IMR-90 (cell line): Measurements from ENCODE around the gene FARS2.

Experiments
- BHLHE40 ChIP-seq: fragments of 150-350 bp; IDR thresholded peaks from 2 replicates; pipeline ENCODE4 v1.6.1; 2016; ENCODE audit warnings: mild to moderate bottlenecking, low read depth, low read length
- CEBPB ChIP-seq: IDR thresholded peaks from 2 replicates; pipeline ENCODE4 v1.6.1; 2012; ENCODE audit warnings: low read depth, low read length, improper control_type of control experiment
- CHD1 ChIP-seq: IDR thresholded peaks from 2 replicates; pipeline ENCODE4 v1.6.1; 2012; ENCODE audit warnings: low read depth, low read length, improper control_type of control experiment
- MAZ ChIP-seq: IDR thresholded peaks from 2 replicates; pipeline ENCODE4 v1.6.1; 2012; ENCODE audit warnings: low read depth, mild to moderate bottlenecking, low read length, improper control_type of control experiment, moderate library complexity, borderline replicate concordance
- POLR2A ChIP-seq: IDR thresholded peaks from 2 replicates; pipeline ENCODE4 v1.6.1; 2012; ENCODE audit warnings: mild to moderate bottlenecking, low read depth, low read length
- RAD21 ChIP-seq: IDR thresholded peaks from 2 replicates; pipeline ENCODE4 v1.6.1; 2012; ENCODE audit warnings: low read length, improper control_type of control experiment
- RCOR1 ChIP-seq: IDR thresholded peaks from 2 replicates; pipeline ENCODE4 v1.6.1; 2012; ENCODE audit warnings: mild to moderate bottlenecking, low read length, improper control_type of control experiment; ENCODE audit not compliant: insufficient replicate concordance
- TF ChIP-seq, protein P1 (sequence below): conservative IDR thresholded peaks from 2 replicates; pipeline ENCODE4 v1.5.1; 2012; ENCODE audit warnings: mild to moderate bottlenecking, low read depth, low read length, improper control_type of control experiment

DNA sequence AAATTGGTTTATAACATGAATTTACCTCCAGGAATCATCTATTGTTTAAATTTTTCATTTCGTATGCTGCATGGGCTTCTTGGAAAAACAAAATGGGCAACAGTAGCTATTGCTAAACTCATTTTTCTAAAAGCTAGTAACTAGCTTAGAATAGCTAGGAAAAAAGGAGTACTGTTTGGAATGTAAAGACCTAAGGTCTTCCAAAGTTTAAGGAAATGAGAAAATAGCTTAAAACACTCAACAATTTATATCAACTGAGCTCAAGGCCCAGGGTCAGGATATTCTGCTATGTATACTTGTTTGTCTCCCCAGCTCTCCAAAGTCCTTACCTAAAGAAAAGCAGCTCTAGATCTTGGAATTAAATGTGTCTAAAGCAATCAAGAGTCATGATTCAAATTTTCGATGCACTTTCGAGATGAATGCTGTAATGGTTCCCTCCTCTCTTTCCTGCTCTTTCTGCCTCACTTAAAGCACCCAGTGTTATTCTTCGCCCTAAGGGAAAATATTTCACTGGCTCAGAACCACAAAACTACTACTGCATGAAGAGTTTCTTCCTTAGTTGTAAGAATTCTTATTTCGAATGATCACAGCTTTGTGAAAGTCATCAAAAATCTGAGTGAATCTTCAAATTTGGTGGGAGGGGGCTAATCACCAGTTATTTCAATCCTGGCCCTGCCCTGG is 42.2 kb upstream of the FARS2 start:
- TF ChIP-seq, protein P1, sequence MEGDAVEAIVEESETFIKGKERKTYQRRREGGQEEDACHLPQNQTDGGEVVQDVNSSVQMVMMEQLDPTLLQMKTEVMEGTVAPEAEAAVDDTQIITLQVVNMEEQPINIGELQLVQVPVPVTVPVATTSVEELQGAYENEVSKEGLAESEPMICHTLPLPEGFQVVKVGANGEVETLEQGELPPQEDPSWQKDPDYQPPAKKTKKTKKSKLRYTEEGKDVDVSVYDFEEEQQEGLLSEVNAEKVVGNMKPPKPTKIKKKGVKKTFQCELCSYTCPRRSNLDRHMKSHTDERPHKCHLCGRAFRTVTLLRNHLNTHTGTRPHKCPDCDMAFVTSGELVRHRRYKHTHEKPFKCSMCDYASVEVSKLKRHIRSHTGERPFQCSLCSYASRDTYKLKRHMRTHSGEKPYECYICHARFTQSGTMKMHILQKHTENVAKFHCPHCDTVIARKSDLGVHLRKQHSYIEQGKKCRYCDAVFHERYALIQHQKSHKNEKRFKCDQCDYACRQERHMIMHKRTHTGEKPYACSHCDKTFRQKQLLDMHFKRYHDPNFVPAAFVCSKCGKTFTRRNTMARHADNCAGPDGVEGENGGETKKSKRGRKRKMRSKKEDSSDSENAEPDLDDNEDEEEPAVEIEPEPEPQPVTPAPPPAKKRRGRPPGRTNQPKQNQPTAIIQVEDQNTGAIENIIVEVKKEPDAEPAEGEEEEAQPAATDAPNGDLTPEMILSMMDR = no peak
- TF ChIP-seq POLR2A = no peak
- TF ChIP-seq CEBPB = no peak
- TF ChIP-seq RAD21 = no peak
- TF ChIP-seq BHLHE40 = no peak
- TF ChIP-seq CHD1 = no peak
- no peak for TF ChIP-seq MAZ
- TF ChIP-seq RCOR1 = no peak
